ENCODE results near the gene PTOV1.

DNA sequence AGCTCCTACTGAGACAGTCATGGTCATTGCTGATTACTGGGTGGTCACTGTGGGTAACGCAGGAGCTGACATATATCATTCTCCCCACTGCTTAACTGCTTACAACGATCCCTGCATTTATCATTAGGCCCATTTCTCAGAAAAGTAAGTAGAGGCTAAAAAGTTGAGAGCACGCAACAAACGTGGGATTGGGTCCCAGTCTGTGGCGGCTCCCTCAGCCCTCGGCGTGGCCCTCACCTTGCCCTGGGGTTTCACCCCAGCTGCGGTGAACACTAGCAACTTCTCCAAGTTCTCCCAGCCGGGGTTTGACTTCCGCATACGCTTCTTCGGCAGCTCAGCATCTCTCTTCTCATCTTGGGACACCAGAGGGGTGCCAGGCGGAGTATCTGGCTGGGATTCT lies 13.9 kb downstream of the PTOV1 start:
- TF ChIP-seq, protein P1, sequence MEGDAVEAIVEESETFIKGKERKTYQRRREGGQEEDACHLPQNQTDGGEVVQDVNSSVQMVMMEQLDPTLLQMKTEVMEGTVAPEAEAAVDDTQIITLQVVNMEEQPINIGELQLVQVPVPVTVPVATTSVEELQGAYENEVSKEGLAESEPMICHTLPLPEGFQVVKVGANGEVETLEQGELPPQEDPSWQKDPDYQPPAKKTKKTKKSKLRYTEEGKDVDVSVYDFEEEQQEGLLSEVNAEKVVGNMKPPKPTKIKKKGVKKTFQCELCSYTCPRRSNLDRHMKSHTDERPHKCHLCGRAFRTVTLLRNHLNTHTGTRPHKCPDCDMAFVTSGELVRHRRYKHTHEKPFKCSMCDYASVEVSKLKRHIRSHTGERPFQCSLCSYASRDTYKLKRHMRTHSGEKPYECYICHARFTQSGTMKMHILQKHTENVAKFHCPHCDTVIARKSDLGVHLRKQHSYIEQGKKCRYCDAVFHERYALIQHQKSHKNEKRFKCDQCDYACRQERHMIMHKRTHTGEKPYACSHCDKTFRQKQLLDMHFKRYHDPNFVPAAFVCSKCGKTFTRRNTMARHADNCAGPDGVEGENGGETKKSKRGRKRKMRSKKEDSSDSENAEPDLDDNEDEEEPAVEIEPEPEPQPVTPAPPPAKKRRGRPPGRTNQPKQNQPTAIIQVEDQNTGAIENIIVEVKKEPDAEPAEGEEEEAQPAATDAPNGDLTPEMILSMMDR (IDR thresholded peaks at IDR 0.05), result no peak
- TF ChIP-seq ZFX (IDR thresholded peaks at IDR 0.05; ENCODE audit: borderline replicate concordance), result no peak

All from 22Rv1 (cell line).